Activated B cell treated with CpG ODN at 0.5 μM for 24 hours (primary cell): ENCODE measurements around the gene MEG3. TPM values are rescaled to one million over a fixed set of nuclear protein-coding genes. Genes with fewer than 3 reads are reported as not detected.

ENCODE experiments used
- ATAC-seq: fragments of 200-7000 bp; cut with Tn5 transposase; one replicate; pipeline ENCODE4 v1.10.0; 2021; ENCODE audit warnings: low read depth, mild to moderate bottlenecking, moderate library complexity
- CTCF ChIA-PET: fragments of 350-600 bp; sonication (Branson Sonifier 250); formaldehyde crosslinking; loops from one replicate; lab custom pipeline; 2021; ENCODE audit warnings: antibody characterized with exemption; lab: Charles Lee
- POLR2A ChIA-PET: fragments of 350-600 bp; sonication (Branson Sonifier 250); formaldehyde crosslinking; loops from one replicate; lab custom pipeline; 2021; ENCODE audit warnings: antibody characterized with exemption; lab: Charles Lee
- DNase-seq: peaks from one replicate; pipeline ENCODE4 v3.0.0; 2022
- H3K27ac Mint-ChIP-seq: one replicate; pipeline ENCODE4 v1.8.0; 2020; ENCODE audit warnings: mixed read lengths
- H3K27me3 Mint-ChIP-seq: one replicate; pipeline ENCODE4 v1.8.0; 2021; ENCODE audit warnings: mixed read lengths
- H3K36me3 Mint-ChIP-seq: one replicate; pipeline ENCODE4 v1.8.0; 2021; ENCODE audit warnings: low read depth, mixed read lengths
- H3K4me1 Mint-ChIP-seq: one replicate; pipeline ENCODE4 v1.8.0; 2021; ENCODE audit warnings: mixed read lengths
- H3K4me3 Mint-ChIP-seq: one replicate; pipeline ENCODE4 v1.8.0; 2020; ENCODE audit warnings: mild to moderate bottlenecking, mixed read lengths
- H3K9me3 Mint-ChIP-seq: one replicate; pipeline ENCODE4 v1.8.0; 2020; ENCODE audit warnings: mixed read lengths
- intact Hi-C: fragments of 100-400 bp; cut with micrococcal nuclease; formaldehyde crosslinking; loops from one replicate; pipeline ENCODE4 v1.15.1; 2024
- total RNA-seq: library from RNA; stranded (reverse); gene quantifications from 2 replicates; pipeline ENCODE4 v1.2.3, GENCODE V29; 2022
- TF ChIP-seq, protein P1 (sequence below): fragments of 200-600 bp; IDR thresholded peaks from one replicate; pipeline ENCODE4 v1.8.0; 2022; ENCODE audit warnings: antibody characterized with exemption, mild to moderate bottlenecking

The MEG3 gene
- total RNA-seq, 1 donor from 2014 or later: not detected

DNA sequence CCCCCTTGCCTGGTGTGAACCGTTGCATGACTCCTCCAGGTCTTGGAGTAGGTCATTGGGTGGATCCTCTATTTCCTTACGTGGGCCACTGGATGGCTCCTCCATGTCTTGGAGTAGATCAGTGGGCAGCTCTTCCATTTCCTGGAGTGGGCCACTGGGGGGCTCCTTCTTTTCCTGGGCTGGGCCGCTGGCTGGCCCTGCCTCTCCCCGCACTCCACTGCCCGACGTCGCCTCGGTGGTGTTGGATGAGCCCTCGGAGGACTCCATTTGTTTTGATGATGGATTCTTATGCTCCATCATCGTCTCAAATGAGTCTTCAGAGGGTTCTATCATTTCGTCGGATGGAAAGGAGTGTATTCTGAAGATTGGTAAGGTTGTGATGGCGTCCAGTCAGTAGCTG lies 58.5 kb downstream of the MEG3 start:
- Mint-ChIP-seq H3K9me3 (peaks cover 5% of the 10 kb centered on the region), H3K27me3 (no peaks in the 10 kb centered on the region), H3K4me3 (no peak overlapping the region), H3K36me3 (no peaks in the 10 kb centered on the region), H3K4me1 (no peaks in the 10 kb centered on the region), H3K27ac (no peak overlapping the region)
- CTCF ChIA-PET: no interaction called here
- TF ChIP-seq, protein P1, sequence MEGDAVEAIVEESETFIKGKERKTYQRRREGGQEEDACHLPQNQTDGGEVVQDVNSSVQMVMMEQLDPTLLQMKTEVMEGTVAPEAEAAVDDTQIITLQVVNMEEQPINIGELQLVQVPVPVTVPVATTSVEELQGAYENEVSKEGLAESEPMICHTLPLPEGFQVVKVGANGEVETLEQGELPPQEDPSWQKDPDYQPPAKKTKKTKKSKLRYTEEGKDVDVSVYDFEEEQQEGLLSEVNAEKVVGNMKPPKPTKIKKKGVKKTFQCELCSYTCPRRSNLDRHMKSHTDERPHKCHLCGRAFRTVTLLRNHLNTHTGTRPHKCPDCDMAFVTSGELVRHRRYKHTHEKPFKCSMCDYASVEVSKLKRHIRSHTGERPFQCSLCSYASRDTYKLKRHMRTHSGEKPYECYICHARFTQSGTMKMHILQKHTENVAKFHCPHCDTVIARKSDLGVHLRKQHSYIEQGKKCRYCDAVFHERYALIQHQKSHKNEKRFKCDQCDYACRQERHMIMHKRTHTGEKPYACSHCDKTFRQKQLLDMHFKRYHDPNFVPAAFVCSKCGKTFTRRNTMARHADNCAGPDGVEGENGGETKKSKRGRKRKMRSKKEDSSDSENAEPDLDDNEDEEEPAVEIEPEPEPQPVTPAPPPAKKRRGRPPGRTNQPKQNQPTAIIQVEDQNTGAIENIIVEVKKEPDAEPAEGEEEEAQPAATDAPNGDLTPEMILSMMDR: no peak
- ATAC-seq (no peak), DNase-seq (no peak)
- POLR2A ChIA-PET: no interaction called here
- intact Hi-C loops: no loop called here

DNA sequence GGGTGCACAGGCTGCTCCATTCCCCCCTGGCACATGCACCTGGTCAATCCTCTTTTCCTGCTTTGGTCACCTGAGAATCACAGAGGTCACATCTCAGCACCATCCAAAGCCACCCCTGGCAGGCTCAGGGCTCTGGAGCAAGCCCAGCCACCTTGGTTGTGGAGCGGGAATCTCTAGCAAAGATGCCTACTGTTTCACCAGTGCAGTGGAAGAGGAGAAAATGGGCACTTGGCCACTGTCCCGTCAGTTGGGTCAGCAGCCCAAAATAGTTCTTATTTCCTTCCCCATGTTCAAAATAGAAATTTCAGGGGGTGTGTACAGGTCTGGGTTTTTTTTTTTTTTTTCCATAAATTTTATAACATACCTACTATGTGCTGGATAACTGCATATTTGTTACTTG lies 59.3 kb downstream of the MEG3 start:
- POLR2A ChIA-PET: no interaction called here
- peaks cover 5% of the 10 kb centered on the region for H3K9me3 Mint-ChIP-seq
- H3K27ac Mint-ChIP-seq: no peak overlapping the region

DNA sequence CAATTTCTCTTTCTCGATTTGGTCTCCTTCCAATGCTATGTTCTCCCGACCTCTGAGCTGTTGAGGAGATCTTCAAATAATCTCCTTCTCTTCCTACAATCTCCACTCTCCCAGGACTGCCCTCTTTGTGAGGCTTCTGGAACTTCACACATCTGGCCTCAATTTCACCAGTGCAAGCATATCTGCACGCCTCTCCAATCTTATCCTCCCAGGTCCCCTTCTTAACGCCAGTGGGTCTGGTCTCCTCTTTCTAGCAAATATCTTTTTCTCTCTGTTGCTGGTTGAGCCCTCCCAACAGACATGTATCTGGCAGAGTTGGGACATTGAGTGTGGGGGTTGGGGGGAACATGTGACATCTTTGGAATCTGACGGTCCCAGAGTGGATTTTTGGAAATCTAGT lies 59.7 kb downstream of the MEG3 start:
- TF ChIP-seq, protein P1: no peak
- POLR2A ChIA-PET: no interaction called here
- Mint-ChIP-seq H3K4me3 (no peak overlapping the region), H3K9me3 (peaks cover 5% of the 10 kb centered on the region), H3K4me1 (no peaks in the 10 kb centered on the region), H3K36me3 (no peaks in the 10 kb centered on the region), H3K27me3 (no peaks in the 10 kb centered on the region), H3K27ac (no peak overlapping the region)
- intact Hi-C loops: no loop called here
- CTCF ChIA-PET: no interaction called here
- ATAC-seq (no peak), DNase-seq (no peak)

More for the DNA sequence above, 59.3 kb downstream of the MEG3 start:
- TF ChIP-seq, protein P1: no peak
- Mint-ChIP-seq H3K36me3 (no peaks in the 10 kb centered on the region), H3K4me1 (no peaks in the 10 kb centered on the region), H3K4me3 (no peak overlapping the region), H3K27me3 (no peaks in the 10 kb centered on the region)
- ATAC-seq: no peak
- CTCF ChIA-PET: no interaction called here
- no peak for DNase-seq
- intact Hi-C loops: no loop called here

DNA sequence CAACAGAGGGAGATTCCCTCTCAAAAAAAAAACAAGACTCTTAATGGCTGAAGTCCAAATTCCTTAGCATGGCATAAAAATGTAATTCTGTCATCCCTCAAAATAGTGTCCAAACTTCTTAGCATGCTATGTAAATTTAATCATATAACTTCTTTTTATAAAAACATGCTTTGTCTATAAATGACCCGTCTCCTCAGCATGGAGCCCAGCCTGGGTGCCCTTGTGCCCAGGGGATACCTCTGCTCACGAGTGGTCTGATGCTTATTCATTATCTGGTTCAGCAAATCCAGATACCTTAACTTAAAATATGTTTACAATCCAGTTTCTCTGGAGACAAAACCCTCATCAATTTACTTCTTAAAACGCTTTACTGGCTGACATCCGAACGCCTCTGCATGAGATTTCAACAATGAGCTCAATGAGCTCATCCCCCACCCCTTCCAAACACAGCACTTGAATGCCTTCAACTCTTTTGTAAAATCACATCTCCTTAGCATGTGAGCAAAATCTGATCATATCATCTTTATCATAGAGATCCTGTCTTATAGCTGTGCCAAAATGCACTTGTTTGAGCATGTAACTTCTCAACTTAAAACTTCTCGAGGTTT lies 61.9 kb downstream of the MEG3 start:
- Mint-ChIP-seq H3K27me3 (no peaks in the 10 kb centered on the region), H3K4me1 (no peaks in the 10 kb centered on the region), H3K36me3 (no peaks in the 10 kb centered on the region), H3K4me3 (no peak overlapping the region), H3K9me3 (no peaks in the 10 kb centered on the region), H3K27ac (no peak overlapping the region)
- POLR2A ChIA-PET: no interaction called here
- TF ChIP-seq, protein P1: no peak
- intact Hi-C loops: no loop called here
- no peak for ATAC-seq
- CTCF ChIA-PET: no interaction called here
- DNase-seq: peak; percentile 3

DNA sequence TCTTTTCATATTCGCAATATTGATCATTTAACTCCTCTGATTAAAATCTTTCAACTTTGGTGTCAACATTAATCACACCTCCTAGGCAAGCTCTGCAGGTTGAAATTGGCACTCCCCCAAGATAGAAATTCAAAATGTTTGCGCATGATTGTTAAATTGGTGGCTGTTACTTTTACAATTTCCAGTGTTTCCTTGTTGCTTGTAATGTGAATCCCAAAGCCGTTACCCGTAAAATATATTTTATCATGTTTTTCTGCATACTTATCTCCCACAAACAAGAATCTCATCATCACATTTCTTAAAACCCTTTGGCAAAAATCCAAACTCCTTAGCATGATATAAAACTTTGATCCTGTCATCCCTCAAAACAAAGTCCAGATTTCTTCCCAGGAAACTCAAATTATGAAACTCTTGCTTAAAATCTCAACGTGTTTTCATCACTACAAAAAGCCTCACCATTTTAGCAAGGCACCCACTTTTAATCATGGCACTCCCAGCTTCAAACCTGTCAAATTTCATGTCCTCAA lies 62.9 kb downstream of the MEG3 start:
- Mint-ChIP-seq H3K9me3 (no peaks in the 10 kb centered on the region), H3K4me1 (no peaks in the 10 kb centered on the region), H3K4me3 (no peak overlapping the region), H3K36me3 (no peaks in the 10 kb centered on the region), H3K27me3 (no peaks in the 10 kb centered on the region), H3K27ac (no peak overlapping the region)
- ChIA-PET CTCF (no interaction called here), POLR2A (no interaction called here)
- TF ChIP-seq, protein P1: no peak
- ATAC-seq (no peak), DNase-seq (no peak)
- intact Hi-C loops: no loop called here
